COLO668 (cell line): ENCODE data around the gene CA11.
A peak's percentile ranks its signal among the peaks of the same experiment; 100 is the strongest.
"Not testable (repeated sequence)": the region's sequence is repeated elsewhere in the genome, so short reads cannot be mapped to it uniquely, and the experiment has no call there.

Experiments
- DNase-seq: peaks from one replicate; lab custom pipeline; 2025; ENCODE audit not compliant: unreplicated experiment; lab: John Stamatoyannopoulos, UW

CA11 gene

DNA sequence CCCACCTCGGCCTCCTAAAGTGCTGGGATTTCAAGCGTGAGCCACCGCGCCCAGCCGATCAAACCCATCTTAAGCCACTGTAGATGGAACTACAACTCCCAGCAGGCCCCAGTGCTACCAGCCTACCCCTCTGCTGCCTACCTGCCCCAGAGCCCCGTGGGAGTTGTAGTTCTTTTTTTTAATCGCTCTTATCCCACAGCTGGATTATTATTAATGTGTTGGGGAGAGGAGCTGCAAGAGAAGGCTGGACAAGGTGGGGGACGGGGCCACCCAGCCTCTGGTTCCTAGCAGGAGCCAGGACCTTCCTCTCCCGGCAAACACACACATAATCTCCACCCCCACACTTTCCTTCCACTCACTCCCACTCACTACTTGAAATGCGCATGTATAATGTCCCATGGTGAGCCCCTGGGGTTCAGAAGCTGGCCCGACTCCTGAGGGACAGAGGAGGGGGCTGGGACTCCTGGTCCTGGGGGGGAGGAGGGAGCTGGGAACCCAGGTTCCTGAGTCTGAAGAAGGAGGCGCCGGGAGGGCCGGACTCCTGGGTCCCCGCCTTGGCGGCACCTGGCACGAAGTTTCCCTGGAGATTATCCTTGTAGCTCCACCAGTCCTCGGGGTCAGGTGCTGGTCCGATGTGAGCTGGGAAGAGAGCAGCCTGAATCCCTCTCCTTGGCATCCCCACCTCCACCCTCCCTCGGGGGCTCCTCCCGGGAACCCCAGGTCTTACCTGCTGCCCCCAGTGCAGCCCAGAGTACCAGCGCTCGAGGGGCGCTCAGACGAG lies 958 bp downstream of the CA11 start:
- DNase-seq: peak; percentile 62

DNA sequence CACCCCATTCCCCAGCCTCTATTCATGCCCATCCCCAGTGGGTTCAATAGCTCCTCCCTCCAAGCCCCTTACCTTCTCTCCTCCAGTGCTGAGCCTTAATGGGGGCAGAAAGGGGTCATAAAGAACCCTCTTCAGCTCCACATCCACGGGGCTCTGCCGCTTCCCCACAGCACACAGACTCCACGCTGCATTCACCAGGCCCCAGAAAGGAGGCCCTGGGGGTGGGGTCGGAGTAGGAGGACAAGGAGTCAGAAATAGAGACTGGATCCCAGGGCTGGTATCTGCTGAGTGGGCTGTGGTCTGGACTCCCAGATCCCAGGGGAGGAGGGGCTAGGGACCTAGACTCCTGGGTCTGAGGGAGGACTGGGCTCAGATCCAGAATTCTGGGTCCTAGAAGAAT lies 1.6 kb downstream of the CA11 start:
- DNase-seq: no peak

DNA sequence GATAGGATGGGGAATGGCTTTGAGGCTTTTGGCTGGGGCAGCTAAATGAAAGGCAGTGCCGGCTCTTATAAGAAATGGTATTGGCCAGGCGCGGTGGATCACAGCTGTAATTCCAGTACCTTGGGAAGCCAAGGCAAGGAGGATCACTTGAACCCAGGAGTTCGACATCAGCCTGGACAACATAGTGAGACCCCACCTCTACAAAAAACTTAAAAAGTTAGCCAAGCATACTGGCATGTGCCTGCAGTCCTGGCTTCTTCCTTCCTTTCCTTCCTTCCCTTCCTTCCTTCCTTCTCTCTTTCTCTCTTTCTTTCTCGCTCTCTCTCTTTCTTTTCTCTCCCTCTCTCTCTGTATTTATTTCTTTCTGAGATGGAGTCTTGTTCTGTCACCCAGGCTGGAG lies 3.1 kb downstream of the CA11 start:
- DNase-seq: no peak

DNA sequence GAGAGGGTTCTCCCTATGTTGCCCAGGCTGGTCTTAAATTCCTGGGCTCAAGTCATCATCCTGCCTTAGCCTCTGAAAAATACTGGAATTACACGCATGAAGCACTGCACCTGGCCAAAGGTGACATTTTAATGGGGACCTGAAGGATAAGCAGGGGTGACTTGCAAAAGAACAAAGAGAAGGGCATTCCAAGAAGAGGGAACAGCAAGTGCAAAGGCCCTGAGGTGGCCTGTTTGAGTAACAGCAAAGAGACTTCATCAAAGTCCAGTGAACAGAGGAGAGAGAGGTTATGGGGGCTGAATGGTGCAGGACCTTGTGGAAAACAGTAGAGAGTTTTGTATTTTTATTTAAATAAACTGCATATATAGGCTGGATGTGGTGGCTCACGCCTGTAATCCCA lies 4.1 kb downstream of the CA11 start:
- no peak for DNase-seq

DNA sequence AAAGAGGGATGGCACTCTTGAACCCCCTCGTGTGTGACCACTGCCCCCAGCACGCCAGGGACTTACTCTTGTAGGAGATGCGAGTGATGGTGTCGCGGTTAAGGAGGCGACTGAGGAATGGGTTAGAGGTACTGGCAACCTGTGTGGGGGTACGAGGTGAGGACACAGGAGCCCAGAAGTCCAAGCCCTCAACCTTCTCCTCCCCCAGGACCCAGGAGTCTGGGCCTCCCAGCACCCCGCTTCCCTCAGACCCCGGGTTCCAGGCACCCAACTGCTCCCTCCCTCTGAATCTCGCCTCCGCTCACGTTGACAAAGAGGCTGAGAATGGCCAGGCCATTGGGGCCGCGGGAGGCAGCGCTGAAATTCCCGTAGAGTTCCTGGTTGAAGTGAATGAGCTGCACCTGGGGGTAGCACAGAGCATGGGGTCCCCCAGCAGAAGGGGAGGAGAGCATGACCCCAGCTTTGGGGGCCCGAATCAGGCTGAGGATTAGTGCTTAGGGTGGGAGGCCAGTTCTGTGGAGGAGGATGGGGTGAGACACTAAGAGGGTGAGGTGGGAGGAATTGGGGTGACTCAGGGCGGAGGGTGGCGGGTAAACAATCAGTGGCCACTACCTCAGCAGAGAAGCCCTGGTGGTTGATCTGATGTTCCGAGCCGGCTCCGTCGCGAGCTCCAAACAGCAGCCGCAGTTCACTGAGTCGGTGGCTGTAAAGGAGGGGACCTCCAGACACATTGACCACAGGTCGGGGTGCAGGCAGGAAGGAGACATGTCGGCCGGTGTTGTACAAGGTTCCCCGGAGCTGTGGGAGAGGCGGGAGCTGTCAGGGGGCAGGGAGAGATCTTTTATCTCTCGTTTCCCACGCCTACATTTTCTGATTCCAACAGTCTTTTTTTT lies 6.3 kb downstream of the CA11 start:
- DNase-seq: no peak

GRCh38 chr19:48638831-48639381 lies 7.1 kb downstream of the CA11 start:
- DNase-seq: no peak

GRCh38 chr19:48637948-48638830 lies 7.8 kb downstream of the CA11 start:
- peak; percentile 63 for DNase-seq

DNA sequence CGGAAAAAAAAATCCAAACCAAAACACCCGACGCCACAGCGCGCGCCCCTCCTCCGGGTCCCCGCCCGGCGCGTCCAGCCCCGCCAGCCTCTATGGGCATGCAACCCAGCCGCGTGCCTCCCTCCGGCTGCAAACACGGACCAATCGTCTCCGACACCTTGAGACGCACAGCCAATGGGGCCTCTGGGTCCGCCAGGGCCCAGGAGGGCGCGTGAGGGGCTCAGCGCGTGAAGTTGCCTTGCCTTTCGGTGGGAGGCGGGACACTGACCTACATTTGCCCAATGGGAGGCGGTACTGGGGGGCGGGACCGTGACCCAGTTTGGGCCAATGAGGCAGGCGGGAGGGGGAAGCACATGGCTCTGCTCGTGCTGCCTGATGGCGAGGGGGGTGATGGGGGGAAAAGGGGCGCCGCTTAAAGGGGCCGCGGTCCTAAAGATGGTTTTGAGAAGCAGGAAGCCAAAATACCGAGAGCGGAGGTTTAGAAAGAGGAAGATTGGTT lies 8.5 kb downstream of the CA11 start:
- peak; percentile 94 for DNase-seq

- DNase-seq: peak; percentile 57
Observed at GRCh38 chr19:48636859-48637448, 9.0 kb downstream of the CA11 start, which contains the start of gene DBP. DBP (minus strand) TSS chr19:48637379; CDS start chr19:48636994, 385 bp downstream.

DNA sequence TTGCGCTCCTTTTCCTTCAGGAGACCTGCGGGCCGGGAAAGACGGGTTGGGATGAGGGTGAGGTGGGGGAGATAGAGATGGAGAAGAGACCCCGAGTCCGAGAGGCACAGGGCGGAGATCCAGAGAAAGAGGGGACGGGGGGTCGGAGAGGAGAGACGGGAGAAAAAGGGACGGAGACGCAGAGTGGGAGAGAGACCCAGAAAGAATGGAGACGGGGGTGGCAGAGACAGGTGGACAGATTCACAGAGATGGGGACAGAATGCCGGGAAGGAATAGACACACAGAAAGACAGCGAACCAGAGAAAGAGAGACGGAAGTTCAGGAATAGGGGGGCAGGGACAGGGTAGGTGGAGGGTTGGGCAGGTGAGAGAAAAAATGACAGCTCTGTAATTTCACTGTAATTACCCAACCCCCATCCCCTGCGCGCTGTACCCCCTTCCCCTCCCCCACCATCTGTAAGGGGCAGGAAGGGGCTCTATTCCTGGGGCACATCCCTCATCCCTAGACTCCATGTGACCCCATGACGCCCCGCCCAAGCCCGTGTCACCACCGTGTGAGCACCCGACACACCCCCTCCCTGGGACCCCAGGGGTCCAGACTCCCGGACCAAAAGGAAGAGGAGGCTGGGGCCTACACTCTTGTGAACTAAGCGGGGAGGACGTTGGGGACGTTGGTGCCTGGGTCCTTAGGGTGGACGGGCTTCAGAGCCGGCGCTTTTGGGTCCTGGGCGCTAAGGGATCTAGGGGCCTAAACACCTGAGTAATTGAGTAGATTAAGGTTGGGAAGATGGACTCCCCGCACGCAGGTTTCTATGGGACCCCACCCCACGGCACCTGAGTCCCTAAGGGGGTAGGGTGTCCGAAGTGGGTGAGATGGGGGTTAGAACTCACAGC lies 9.8 kb downstream of the CA11 start:
- DNase-seq: peak; percentile 32

GRCh38 chr19:48635263-48635965 lies 10.6 kb downstream of the CA11 start:
- DNase-seq: peak; percentile 83

- DNase-seq: peak; percentile 98
Observed at GRCh38 chr19:48634424-48635262, 11.3 kb downstream of the CA11 start.

DNA sequence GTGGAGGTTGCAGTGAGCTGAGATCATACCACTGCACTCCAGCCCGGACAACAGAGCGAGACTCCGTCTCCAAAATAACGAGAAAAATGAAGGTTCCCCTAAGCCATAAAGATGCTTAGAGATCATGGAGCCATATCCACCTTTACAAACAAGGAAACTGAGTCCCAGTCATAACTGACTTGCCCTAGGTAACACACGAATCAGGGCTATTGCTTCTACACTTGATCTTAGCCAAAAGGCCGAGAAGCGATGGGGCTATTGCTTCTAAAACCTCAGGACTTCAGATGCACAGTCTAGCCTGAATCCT lies 12.0 kb downstream of the CA11 start:
- DNase-seq: no peak

DNA sequence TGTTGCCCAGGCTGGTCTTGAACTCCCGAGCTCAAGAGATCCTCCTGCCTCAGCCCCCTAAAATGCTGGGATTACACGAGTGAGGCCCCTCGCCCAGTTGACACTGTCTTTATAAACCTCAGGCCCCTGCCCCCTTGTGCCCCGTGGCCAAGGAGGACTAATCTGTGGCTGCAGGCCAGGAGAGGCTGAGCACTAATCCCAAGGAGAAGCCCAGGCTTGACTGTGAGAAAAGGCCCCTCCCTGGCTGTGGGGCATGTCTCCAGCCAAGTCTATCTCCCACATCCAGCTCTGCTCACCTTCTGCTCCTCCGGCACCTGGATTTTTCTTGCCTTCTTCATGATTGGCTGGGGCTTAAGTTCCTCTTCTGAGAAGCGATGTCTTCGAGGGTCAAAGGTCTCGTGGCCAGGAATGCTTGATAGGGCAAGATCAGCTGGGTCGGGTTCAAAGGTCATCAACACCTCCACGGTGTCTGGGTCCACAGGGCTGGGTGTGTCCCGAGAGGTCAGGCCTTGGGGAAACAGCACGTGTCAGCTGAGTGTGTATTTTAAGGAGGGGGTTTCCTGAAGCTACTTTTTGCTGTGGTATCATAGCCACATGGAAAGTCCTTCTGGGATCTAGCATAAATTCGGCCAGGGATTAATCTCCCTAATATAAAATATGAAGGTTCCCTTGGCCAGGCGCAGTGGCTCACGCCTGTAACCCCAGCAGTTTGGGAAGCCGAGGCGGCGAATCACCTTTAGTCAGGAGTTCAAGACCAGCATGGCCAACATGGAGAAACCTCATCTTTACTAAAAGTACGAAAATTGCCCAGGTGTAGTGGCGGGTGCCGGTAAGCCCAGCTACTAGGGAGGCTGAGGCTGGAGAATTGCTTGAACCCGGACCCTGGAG lies 12.6 kb downstream of the CA11 start:
- DNase-seq: no peak

- DNase-seq: no peak
Observed at GRCh38 chr19:48632692-48633147, 13.3 kb downstream of the CA11 start.

- not testable (repeated sequence) for DNase-seq
Observed at GRCh38 chr19:48632286-48632685, 13.7 kb downstream of the CA11 start.

DNA sequence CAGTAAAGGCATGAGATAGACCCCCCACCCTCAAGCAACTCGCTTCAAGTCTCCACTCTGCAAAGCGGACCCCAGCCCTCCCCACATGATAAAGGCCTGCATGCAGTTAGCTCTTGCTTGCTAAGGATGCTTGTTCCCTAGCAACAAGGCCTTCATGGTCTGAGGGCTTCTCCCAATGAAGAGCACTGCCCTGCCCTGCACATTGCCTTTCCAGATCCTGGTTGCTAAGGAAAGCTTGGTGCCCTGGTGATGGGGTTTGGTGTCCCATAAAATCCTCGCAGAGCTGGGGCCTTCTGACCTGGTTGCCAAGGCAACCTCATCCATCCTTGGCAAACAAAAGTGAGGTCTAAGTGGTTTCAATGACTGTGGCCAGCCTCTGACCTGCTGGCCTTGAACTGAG lies 14.8 kb downstream of the CA11 start:
- peak; percentile 10 for DNase-seq
